22Rv1 (cell line): Measurements from ENCODE around the gene CISD3.

ENCODE experiments used
- CTCF ChIP-seq: fragments of 450-650 bp; IDR thresholded peaks from 2 replicates; pipeline ENCODE4 v1.5.1; 2017; ENCODE audit warnings: mild to moderate bottlenecking
- ZFX ChIP-seq: fragments of 450-650 bp; IDR thresholded peaks from 2 replicates; pipeline ENCODE4 v1.6.1; 2017; ENCODE audit warnings: antibody characterized with exemption, borderline replicate concordance

GRCh38 chr17:38701504-38702165, 28.5 kb upstream of the CISD3 start:
- TF ChIP-seq CTCF (no peak), ZFX (no peak)
